ENCODE data around the gene BCL2L12. TPM values are rescaled to one million over a fixed set of nuclear protein-coding genes. Genes with fewer than 3 reads are reported as not detected.
A peak's percentile ranks its signal among the peaks of the same experiment; 100 is the strongest.

Gene BCL2L12
- total RNA-seq, 2 experiments from 2014 or later = 63.4 to 64.6 TPM

DNA sequence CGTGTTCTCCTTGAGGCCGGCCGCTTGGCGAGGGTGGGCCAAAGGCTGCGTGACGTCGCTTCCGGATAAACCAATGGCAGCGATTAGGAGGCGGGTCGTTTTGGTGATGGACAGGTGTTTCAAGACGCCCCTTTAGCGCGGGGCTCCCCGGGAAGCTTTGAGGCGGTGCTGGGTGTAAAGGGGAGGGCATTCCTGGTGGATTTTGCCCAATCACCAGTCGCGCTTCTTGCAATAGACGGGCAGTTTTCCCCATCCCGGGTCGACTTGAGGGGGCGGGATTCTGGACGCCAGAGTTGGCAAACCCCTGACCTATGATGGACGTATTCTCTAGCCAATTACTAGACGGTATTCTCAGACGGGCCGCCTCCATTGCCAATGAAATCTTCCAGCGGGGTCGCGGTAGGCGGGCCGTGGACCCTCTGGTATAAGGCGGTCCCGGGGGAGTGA is 11.1 kb downstream of the BCL2L12 start:
- ATAC-seq = peak; percentile 76
- ChIA-PET CTCF (interaction anchor here (0.7 to 3.2 kb wide), 13 partner anchors 9 to 177 kb away, joined by 3 to 13 read pairs (median 5); partner anchors contain the start of genes BCL2L12, IRF3, NOSIP and RRAS), POLR2A (interaction anchor here (0.6 to 5.0 kb wide), 13 partner anchors 10 to 315 kb away, joined by 3 to 47 read pairs (median 7); partner anchors contain the start of genes ADM5, AKT1S1, BCL2L12 and CPT1C)
- peak overlapping the region; percentile 98 for H3K27ac Mint-ChIP-seq
- intact Hi-C loops (cut with micrococcal nuclease) = loop anchor here (5.0 kb wide), 2 partner anchors 35 to 85 kb away; partner anchors contain the start of genes PRR12, RRAS and SCAF1
- H3K36me3 Mint-ChIP-seq (ENCODE audit: low read depth) = peaks cover 20% of the 10 kb centered on the region
- TF ChIP-seq, protein P1, sequence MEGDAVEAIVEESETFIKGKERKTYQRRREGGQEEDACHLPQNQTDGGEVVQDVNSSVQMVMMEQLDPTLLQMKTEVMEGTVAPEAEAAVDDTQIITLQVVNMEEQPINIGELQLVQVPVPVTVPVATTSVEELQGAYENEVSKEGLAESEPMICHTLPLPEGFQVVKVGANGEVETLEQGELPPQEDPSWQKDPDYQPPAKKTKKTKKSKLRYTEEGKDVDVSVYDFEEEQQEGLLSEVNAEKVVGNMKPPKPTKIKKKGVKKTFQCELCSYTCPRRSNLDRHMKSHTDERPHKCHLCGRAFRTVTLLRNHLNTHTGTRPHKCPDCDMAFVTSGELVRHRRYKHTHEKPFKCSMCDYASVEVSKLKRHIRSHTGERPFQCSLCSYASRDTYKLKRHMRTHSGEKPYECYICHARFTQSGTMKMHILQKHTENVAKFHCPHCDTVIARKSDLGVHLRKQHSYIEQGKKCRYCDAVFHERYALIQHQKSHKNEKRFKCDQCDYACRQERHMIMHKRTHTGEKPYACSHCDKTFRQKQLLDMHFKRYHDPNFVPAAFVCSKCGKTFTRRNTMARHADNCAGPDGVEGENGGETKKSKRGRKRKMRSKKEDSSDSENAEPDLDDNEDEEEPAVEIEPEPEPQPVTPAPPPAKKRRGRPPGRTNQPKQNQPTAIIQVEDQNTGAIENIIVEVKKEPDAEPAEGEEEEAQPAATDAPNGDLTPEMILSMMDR (IDR thresholded peaks at IDR 0.05) = no peak
- H3K9me3 Mint-ChIP-seq = no peaks in the 10 kb centered on the region
- peak; percentile 100 for DNase-seq
- peak overlapping the region; percentile 98 for H3K4me3 Mint-ChIP-seq
- H3K27me3 Mint-ChIP-seq = no peaks in the 10 kb centered on the region
- H3K4me1 Mint-ChIP-seq (ENCODE audit: low read depth) = peaks cover 30% of the 10 kb centered on the region

DNA sequence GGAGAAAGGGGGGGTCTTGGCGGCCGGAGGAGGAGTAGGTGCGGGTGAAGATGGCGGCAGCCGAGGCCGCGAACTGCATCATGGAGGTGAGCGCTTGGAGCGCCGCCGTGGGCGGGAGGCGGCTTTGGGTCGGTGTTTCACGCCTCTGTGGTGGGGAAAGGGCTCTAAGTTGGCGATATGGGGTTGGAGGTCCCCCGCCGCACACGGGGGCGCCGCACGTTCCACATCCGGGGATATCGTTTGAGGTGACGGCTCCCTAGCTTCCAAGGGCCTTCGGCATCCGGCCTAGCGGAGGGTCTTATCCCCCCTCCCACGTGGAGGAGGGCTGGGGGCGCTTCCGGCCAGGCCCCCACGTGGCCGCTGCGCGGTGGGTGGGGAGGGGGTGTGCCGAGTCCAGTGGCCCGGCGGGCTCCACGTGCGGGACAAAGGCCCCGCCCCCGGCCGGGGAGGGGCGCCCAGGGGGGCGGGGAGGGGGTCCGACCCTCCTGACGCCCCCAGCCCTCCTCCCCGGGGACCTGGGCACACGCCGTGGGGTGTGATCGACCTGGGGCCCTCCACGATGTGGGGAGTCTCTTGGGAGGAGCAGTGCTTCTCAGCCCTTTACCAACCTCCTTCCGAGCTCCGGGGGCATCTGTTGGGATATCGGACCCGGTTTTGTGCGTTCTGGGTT is 11.6 kb downstream of the BCL2L12 start, which contains the start of gene PRMT1:
Gene PRMT1, plus strand, starts transcription at position 41 of the 670 bp plus-strand sequence. Its CDS starts 10 bp downstream, at position 51.
- H3K27me3 Mint-ChIP-seq = no peaks in the 10 kb centered on the region
- TF ChIP-seq, protein P1 (IDR thresholded peaks at IDR 0.05) = no peak
- intact Hi-C loops (cut with micrococcal nuclease) = loop anchor here (5.0 kb wide), 2 partner anchors 35 to 85 kb away; partner anchors contain the start of genes PRR12, RRAS and SCAF1
- DNase-seq (no peak), ATAC-seq (no peak)
- H3K4me3 Mint-ChIP-seq = peak within 1 kb of the TSS; percentile 98
- POLR2A ChIA-PET = interaction anchor here (0.6 to 5.0 kb wide), 14 partner anchors 11 to 315 kb away, joined by 3 to 47 read pairs (median 4); partner anchors contain the start of genes ADM5, AP2A1, BCL2L12 and CPT1C
- peaks cover 26% of the 10 kb centered on the region for H3K4me1 Mint-ChIP-seq (ENCODE audit: low read depth)
- H3K27ac Mint-ChIP-seq = peak within 1 kb of the TSS; percentile 98
- CTCF ChIA-PET = interaction anchor here (0.9 to 3.2 kb wide), 14 partner anchors 10 to 166 kb away, joined by 3 to 9 read pairs (median 4); partner anchors contain the start of genes BCL2L12, IRF3, RCN3 and RRAS
- H3K9me3 Mint-ChIP-seq = no peaks in the 10 kb centered on the region
- H3K36me3 Mint-ChIP-seq (ENCODE audit: low read depth) = peaks cover 23% of the 10 kb centered on the region

DNA sequence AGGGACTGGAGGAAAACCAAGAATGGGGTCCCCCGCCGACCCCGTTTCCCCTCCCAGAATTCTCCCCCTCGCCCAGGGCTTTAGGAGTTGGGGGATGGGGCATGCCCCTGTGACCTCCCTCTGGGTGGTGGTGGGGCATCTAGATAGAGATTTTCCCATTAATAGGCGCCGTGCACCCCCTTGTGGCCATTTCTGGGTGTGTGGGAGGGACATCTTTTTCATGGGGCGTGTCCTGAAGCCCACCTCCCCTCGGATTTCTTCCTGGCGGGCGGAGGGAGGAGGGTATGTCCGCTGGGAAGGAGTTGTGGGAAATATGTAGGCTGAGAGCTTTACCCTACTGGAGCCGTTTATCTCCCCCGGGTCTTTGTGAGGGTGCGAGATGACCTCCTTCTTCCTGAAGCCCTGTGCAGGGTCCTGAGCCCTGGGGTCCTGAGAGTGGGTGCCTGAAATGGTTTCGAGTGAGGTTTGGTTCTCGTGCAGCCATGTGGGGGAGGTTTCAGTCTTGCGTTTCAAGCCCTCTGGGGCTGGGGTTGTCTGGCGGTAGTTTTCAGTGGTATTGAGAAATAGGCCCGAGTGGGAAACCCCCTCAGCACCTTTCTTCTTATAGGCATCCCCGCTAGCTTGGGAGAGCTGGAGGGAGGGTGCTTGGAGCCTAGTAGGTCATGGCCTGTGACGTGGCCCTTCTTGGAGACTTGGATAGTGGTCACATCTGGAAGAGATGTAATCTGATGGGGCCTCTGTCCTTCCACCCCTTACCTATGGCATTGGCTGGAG is 12.4 kb downstream of the BCL2L12 start:
- H3K4me1 Mint-ChIP-seq (ENCODE audit: low read depth) = peaks cover 27% of the 10 kb centered on the region
- no peaks in the 10 kb centered on the region for H3K27me3 Mint-ChIP-seq
- ChIA-PET POLR2A (interaction anchor here (1.0 to 5.0 kb wide), 11 partner anchors 11 to 185 kb away, joined by 3 to 47 read pairs (median 5); partner anchors contain the start of genes ADM5, AP2A1, BCL2L12 and CPT1C), CTCF (interaction anchor here (0.7 to 3.2 kb wide), 18 partner anchors 10 to 171 kb away, joined by 3 to 9 read pairs (median 4); partner anchors contain the start of genes BCL2L12, IRF3, RCN3 and RRAS)
- peak overlapping the region; percentile 98 for H3K4me3 Mint-ChIP-seq
- peak; percentile 8 for ATAC-seq
- H3K9me3 Mint-ChIP-seq = no peaks in the 10 kb centered on the region
- TF ChIP-seq, protein P1 (IDR thresholded peaks at IDR 0.05) = peak; percentile 78
- peak overlapping the region; percentile 95 for H3K27ac Mint-ChIP-seq
- H3K36me3 Mint-ChIP-seq (ENCODE audit: low read depth) = peaks cover 27% of the 10 kb centered on the region
- peak; percentile 95 for DNase-seq
- intact Hi-C loops (cut with micrococcal nuclease) = loop anchor here (5.0 kb wide), 2 partner anchors 36 to 86 kb away; partner anchors contain the start of genes PRR12, RRAS and SCAF1

DNA sequence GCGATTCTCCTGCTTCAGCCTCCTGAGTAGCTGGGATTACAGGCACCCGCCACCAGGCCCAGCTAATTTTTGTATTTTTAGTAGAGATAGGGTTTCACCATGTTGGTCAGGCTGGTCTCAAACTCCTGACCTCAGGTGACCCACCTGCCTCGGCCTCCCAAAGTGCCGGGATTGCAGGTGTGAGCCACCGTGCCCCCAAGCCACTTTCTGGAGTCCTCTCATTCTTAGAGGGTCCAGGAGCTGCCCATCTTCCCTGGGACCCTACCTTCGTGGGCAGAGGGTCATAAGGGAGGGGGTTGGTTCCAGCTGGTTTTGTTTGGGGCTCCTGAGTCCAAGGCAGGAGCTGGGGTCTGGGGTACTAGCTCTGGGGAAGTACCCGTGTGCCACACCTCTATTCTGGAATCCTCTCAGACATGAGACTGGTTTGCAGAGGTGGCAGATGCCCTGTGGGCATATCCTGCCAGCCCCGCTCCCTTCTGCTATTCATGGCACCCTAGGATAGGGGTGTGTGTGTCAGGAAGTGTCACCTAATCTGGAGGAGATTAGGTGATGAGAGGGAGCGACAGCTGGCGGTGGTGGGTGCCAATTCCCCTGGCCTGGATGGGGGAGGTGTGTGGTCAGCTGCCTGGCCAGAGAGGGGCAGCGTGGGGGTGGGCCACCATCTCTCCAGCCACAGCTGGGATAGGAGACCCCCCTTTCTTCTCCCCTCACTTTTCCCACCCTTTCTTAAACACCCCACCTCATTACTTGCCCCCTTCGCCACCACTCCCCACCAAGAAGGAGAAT is 13.4 kb downstream of the BCL2L12 start:
- TF ChIP-seq, protein P1 (IDR thresholded peaks at IDR 0.05) = no peak
- DNase-seq (no peak), ATAC-seq (no peak)
- peak overlapping the region; percentile 95 for H3K27ac Mint-ChIP-seq
- intact Hi-C loops (cut with micrococcal nuclease) = loop anchor here (5.0 kb wide), 2 partner anchors 37 to 87 kb away; partner anchors contain the start of genes PRR12, RRAS and SCAF1
- H3K4me1 Mint-ChIP-seq (ENCODE audit: low read depth) = peaks cover 29% of the 10 kb centered on the region
- ChIA-PET POLR2A (interaction anchor here (1.1 to 5.0 kb wide), 7 partner anchors 11 to 145 kb away, joined by 3 to 47 read pairs (median 5); partner anchors contain the start of genes ADM5, BCL2L12, CPT1C and IRF3), CTCF (interaction anchor here (0.7 to 2.0 kb wide), 12 partner anchors 8 to 172 kb away, joined by 3 to 7 read pairs (median 4); partner anchors contain the start of genes ADM5, BCL2L12 and IRF3)
- peaks cover 34% of the 10 kb centered on the region for H3K36me3 Mint-ChIP-seq (ENCODE audit: low read depth)
- H3K9me3 Mint-ChIP-seq = no peaks in the 10 kb centered on the region
- H3K27me3 Mint-ChIP-seq = no peaks in the 10 kb centered on the region
- peak overlapping the region; percentile 98 for H3K4me3 Mint-ChIP-seq
